Measurements from ENCODE around the gene CENPO.

CENPO gene

DNA sequence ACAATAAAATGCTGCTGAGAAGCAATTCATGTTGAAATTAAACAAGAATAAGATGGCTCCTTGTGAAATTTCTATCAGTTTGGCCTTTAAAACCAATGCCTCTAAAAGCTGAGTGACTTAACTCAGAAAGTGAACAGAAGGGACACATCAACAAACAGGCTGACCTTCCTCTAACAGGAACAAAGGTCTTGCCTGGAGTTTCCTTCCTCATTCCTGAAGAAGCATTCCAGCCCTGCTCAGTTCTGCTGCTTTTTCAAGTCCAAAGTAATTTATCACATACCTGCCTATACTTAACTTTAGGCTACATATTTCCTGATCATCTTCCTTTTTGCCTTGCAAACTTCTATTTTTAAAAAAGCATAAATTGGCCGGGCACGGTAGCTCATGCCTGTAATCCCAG lies 14.1 kb upstream of the CENPO start:
- Histone ChIP-seq H3K4me1 (no peaks in the 10 kb centered on the region), H3K27me3 (no peaks in the 10 kb centered on the region), H3K36me3 (no peaks in the 10 kb centered on the region), H3K9me3 (no peaks in the 10 kb centered on the region), H3K4me3 (ENCODE audit: low read depth, low read length) (no peak overlapping the region)
- TF ChIP-seq, protein P1, sequence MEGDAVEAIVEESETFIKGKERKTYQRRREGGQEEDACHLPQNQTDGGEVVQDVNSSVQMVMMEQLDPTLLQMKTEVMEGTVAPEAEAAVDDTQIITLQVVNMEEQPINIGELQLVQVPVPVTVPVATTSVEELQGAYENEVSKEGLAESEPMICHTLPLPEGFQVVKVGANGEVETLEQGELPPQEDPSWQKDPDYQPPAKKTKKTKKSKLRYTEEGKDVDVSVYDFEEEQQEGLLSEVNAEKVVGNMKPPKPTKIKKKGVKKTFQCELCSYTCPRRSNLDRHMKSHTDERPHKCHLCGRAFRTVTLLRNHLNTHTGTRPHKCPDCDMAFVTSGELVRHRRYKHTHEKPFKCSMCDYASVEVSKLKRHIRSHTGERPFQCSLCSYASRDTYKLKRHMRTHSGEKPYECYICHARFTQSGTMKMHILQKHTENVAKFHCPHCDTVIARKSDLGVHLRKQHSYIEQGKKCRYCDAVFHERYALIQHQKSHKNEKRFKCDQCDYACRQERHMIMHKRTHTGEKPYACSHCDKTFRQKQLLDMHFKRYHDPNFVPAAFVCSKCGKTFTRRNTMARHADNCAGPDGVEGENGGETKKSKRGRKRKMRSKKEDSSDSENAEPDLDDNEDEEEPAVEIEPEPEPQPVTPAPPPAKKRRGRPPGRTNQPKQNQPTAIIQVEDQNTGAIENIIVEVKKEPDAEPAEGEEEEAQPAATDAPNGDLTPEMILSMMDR (IDR thresholded peaks at IDR 0.05; ENCODE audit: low read depth, low read length), result no peak
- DNase-seq, result no peak

DNA sequence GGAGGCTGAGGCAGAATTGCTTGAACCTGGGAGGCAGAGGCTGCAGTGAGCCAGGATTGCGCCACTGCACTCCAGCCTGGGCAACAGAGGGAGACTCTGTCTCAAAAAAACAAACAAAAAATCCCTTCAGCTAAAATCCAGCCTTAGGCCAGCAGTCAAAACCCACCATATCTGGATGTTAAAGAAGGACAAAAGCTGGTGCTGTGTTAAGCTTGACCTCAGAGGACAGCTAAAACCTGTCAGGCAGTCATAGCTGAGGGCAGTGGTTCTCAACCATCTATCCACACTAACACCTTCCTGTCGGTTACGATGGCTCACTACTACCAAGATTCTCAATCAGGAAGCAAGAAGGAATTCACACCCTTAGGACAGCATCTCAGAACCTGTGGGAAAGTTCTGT lies 9.6 kb upstream of the CENPO start:
- Histone ChIP-seq H3K27me3 (no peaks in the 10 kb centered on the region), H3K9me3 (no peaks in the 10 kb centered on the region), H3K4me1 (no peaks in the 10 kb centered on the region; the same call in 1 of the 2 replicates), H3K4me3 (ENCODE audit: low read depth, low read length) (no peak overlapping the region), H3K36me3 (no peaks in the 10 kb centered on the region)
- DNase-seq, result no peak
- TF ChIP-seq, protein P1 (IDR thresholded peaks at IDR 0.05; ENCODE audit: low read depth, low read length), result no peak

DNA sequence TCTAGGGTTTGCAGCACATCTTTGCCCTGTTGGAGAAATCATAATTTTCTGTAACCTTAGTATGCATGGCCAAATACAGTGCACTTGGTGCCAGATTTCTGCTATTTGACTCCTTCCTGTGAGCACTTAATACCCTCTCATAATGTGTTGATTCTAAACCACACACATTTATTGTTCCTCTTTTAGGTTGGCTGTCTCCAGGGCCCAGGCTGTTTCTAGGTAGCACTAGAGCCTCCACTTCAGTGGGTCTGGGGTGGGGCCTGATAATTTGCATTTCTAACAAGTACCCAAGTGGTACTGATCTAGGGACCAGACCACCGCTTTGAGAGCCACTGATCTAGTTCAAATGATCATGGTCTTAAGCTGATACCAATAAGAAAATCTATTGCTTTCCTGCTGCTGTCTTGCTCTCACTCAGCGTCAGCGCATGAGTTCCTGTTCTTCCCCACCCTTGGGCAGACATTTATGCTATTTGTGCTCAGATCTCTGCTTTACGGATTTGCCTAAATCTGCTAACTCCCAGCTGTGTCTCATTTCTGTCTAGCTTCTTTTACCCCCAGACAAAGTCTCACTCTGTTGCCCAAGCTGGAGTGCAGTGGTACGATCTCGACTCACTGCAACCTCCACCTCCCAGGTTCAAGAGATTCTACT lies 7.4 kb upstream of the CENPO start:
- no peak overlapping the region for H3K4me3 ChIP-seq (ENCODE audit: low read depth, low read length)
- TF ChIP-seq, protein P1 (IDR thresholded peaks at IDR 0.05; ENCODE audit: low read depth, low read length), result no peak

DNA sequence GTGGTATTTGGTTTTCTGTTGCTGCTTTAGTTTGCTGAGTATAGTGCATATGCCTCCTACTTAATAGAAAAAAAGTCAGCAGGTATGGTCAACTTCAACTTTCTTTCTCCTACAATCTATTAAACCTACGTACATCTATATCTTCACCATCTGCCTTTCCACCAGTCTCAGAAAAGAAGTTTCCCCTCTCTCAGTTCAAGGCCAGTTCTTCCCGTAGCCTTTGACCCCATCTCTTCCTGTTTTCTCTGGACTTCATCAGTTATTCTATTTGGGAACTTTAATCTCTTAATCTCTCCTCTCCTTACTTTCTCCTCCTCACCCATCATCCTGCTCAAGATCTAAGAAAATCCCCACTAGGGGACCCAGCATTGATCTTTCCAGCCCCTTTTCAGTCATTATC lies 5.7 kb upstream of the CENPO start:
- Histone ChIP-seq H3K36me3 (no peaks in the 10 kb centered on the region), H3K4me1 (no peaks in the 10 kb centered on the region; the same call in 1 of the 2 replicates), H3K4me3 (ENCODE audit: low read depth, low read length) (no peak overlapping the region), H3K27me3 (no peaks in the 10 kb centered on the region), H3K9me3 (no peaks in the 10 kb centered on the region)
- no peak for DNase-seq
- TF ChIP-seq, protein P1 (IDR thresholded peaks at IDR 0.05; ENCODE audit: low read depth, low read length), result no peak

More for the DNA sequence above, 7.4 kb upstream of the CENPO start:
- DNase-seq, result no peak
- Histone ChIP-seq H3K9me3 (no peaks in the 10 kb centered on the region), H3K27me3 (no peaks in the 10 kb centered on the region), H3K4me1 (no peaks in the 10 kb centered on the region; the same call in 1 of the 2 replicates), H3K36me3 (no peaks in the 10 kb centered on the region)

DNA sequence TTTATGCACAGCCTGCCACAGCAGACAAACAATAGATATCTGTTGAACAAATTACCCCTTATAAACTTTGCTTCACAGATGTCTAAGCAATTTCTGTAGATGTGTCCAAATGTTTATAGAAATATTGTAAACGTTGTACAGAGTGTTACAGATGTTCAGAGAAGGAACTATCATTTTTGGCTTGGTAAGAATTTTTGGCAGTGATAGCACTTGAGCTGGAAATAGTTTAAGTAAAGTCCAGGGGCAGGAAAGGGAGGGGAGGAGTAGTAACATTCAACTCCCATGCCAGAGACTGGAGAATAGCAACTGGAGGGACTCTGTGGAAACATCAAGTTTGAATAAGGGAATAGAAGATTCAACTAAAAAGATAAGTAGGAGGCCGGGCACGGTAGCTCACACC lies 4.4 kb upstream of the CENPO start:
- Histone ChIP-seq H3K36me3 (no peaks in the 10 kb centered on the region; the same call in 1 of the 2 replicates), H3K4me1 (no peaks in the 10 kb centered on the region; the same call in 1 of the 2 replicates), H3K27me3 (no peaks in the 10 kb centered on the region), H3K4me3 (ENCODE audit: low read depth, low read length) (no peak overlapping the region), H3K9me3 (no peaks in the 10 kb centered on the region)
- TF ChIP-seq, protein P1 (IDR thresholded peaks at IDR 0.05; ENCODE audit: low read depth, low read length), result no peak
- DNase-seq, result no peak

DNA sequence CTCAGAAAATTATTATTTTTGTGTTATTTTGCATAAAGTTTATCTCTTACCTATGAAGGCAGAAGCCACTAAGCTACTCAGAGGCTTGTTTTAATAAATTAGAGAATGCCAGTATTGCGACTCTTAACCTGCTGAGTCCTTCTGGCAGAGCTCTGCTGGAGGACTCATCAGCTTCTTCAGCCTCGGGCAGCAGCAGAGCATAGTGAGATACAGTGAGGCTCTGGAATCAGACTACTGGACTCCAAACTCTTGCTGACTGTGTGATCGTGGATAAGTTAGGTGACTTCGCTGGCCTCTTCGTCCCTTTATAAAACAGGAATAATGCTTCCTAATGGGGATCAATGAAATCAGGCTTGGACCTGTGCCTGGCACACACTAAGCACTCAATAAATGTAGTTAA lies 1.8 kb upstream of the CENPO start:
- TF ChIP-seq, protein P1 (IDR thresholded peaks at IDR 0.05; ENCODE audit: low read depth, low read length), result no peak
- Histone ChIP-seq H3K4me1 (no peaks in the 10 kb centered on the region), H3K9me3 (no peaks in the 10 kb centered on the region), H3K36me3 (peaks cover 14% of the 10 kb centered on the region), H3K27me3 (no peaks in the 10 kb centered on the region), H3K4me3 (ENCODE audit: low read depth, low read length) (no peak overlapping the region)
- no peak for DNase-seq
